HG03521 (cell line): ENCODE results near the gene KRT5.
"Not testable (repeated sequence)": the region's sequence is repeated elsewhere in the genome, so short reads cannot be mapped to it uniquely, and the experiment has no call there.

Experiments used
- ATAC-seq: cut with Tn5 transposase; IDR thresholded peaks from one replicate; pipeline ENCODE4 v1.9.1; 2021; ENCODE audit warnings: mild to moderate bottlenecking, moderate library complexity; ENCODE audit not compliant: unreplicated experiment

The KRT5 gene

GRCh38 chr12:52497975-52498374 is 22.2 kb downstream of the KRT5 start:
- no peak for ATAC-seq

GRCh38 chr12:52496590-52497071 is 23.6 kb downstream of the KRT5 start:
- ATAC-seq = no peak

GRCh38 chr12:52496054-52496453 is 24.1 kb downstream of the KRT5 start:
- no peak for ATAC-seq

DNA sequence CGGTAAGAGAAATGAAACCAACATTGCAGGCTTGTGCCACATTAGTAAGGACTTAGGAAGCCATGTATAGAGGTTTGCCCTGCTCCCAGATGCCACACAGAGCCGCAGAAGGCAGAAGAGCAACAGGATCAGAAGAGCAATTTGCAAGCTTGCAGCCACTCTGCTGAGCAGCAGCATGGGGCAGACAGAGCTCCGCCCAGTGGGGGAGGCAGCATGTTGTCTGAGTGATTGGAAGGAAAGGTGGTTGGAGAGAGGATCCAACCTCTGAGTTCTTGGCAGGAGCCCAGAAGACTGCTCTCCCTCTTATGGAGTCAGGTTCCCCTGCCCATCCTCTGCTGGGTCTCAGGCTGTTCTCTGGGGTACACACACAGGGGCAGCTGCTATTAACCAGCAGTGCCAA is 24.8 kb downstream of the KRT5 start:
- no peak for ATAC-seq

GRCh38 chr12:52494518-52494917 is 25.7 kb downstream of the KRT5 start:
- ATAC-seq = no peak

- no peak for ATAC-seq
Measured at GRCh38 chr12:52494100-52494499, 26.1 kb downstream of the KRT5 start.

DNA sequence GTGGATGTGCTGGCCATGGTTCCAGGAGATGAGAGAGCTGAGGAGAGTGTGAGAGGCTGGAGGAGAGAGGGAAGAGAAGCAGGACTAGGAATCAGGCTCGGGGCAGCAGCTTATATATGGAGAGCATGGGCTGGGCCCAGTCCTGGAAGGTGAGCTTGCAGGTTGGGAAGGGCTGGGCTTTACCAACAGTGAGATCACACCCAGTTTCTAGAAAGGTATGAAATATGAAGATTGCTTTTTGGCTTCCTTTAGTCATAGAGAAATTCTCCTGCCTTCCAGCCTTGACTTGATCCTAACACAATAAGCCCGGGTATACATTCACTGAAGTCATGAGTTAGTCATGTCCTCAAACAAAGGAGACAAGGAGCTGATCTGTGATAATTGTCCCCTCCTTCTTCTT is 27.0 kb downstream of the KRT5 start, which contains the start of gene KRT6A:
Gene KRT6A, minus strand, starts transcription at position 86 of the 400 bp plus-strand sequence. Its CDS starts 69 bp downstream, at position 17.
- no peak for ATAC-seq

DNA sequence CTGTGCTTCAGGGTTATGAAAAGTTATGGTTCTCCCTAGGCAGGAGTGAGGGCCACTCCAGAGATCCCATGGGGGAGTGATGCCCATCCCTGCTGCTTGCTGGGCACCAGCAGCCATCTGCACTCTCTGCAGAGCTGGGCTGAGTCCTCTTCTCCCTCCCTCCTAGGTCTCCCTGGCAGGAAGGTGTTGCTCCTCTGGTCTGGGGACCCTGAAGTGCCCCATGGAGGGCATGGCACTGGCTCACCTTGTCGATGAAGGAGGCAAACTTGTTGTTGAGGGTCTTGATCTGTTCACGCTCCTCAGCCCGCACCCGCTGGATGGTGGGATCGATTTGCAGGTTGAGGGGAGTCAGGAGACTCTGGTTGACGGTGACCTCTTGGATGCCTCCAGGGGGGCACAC is 27.8 kb downstream of the KRT5 start:
- not testable (repeated sequence) for ATAC-seq

- not testable (repeated sequence) for ATAC-seq
Measured at GRCh38 chr12:52491495-52491894, 28.7 kb downstream of the KRT5 start.

DNA sequence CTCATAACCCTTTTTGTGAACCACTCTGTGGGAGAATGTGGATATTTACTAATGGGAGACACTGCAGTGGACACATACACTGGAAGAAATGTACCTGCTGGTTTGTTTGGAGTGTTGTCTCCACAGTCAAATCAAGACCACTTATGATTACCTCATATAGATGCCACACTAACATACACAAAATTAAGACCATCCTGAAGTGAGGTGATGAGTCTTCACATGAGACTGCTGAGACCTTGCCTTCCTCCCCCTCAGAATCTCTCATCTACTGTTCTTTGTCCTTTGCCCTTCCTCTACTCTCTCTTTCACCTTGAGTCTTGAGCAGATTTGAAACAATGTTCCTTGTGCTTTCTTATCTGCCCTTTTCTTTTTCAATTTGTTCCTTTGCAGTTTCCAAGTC is 31.5 kb downstream of the KRT5 start:
- ATAC-seq = no peak

- ATAC-seq = not testable (repeated sequence)
Measured at GRCh38 chr12:52487744-52488443, 32.3 kb downstream of the KRT5 start.

- no peak for ATAC-seq
Measured at GRCh38 chr12:52487211-52487610, 33.0 kb downstream of the KRT5 start.

GRCh38 chr12:52486166-52487105 is 33.8 kb downstream of the KRT5 start:
- ATAC-seq = no peak

GRCh38 chr12:52480073-52480472 is 40.1 kb downstream of the KRT5 start:
- ATAC-seq = no peak

GRCh38 chr12:52477651-52478050 is 42.5 kb downstream of the KRT5 start:
- ATAC-seq = no peak

DNA sequence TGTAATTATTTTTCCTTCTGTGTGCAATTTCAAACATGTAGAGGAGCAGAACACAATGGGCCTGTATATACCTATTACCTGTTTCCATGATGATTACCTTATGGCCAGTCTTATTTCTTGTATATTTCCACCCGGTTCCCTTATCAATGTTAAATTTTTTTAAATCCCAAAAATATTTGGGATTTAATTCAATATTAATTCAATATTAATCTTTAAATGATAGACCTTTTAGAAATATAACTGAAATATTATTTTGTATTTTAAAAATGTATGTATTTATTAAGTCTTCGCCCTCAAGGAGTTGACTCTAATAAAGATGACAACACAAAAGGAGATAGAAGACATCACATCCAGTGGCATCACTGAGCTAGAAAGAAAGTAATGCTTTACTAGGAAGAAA is 46.0 kb downstream of the KRT5 start:
- ATAC-seq = no peak

- ATAC-seq = no peak
Measured at GRCh38 chr12:52473768-52474167, 46.4 kb downstream of the KRT5 start, which contains the start of gene KRT6C. Gene KRT6C, minus strand, starts transcription at chr12:52473805. Its CDS starts 68 bp downstream, at chr12:52473737.

DNA sequence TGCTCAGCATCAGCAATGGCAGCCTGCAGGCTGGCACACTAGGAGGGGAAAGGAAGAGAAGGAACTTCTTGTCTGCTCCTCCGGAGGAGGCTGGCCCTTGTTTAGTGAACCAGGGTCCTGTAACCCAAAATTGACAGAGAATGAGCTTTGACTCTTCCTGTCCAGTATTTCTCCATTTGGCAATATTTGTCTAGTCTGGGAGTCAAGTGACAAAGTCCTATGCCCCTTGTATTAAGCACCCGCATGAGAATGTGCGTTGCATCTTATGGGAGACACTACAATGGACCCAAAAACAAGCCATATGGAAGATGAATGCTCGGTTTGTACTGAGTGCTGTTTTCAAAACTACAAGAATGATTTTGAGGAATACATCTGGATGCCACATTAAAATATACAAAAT is 50.3 kb downstream of the KRT5 start:
- no peak for ATAC-seq

DNA sequence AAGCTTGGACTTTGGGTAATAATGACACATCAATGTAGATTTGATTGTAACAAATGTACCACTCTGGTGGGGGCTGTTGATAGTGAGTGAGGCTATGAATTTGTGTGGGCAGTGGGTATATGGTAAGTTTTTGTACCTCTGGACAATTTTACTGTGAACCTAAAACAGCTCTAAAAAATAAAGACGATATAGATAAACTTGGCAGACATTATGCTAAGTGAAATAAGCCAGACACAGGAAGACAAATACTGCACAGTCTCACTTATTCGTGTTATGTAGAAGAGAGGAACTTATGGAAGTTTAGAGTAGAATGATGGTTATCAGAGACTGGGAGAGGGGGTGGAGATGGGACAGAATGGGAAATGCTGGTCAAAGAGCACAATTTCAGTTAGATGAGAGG is 55.3 kb downstream of the KRT5 start:
- no peak for ATAC-seq
